HepG2 (cell line): Measurements from ENCODE around the gene THRA. TPM values are rescaled to one million over a fixed set of nuclear protein-coding genes. Genes with fewer than 3 reads are reported as not detected.

Source experiments
- GLI4 ChIP-seq: sonication (generic); formaldehyde crosslinking; IDR thresholded peaks from 2 replicates; pipeline ENCODE4 v1.5.1; 2020; ENCODE audit warnings: missing genetic modification reagents, mild to moderate bottlenecking, moderate library complexity, borderline replicate concordance
- HCFC1 ChIP-seq: fragments of 150-350 bp; IDR thresholded peaks from 2 replicates; pipeline ENCODE4 v1.6.1; 2014; ENCODE audit warnings: low read depth, low read length
- HDAC1 ChIP-seq: sonication (generic); formaldehyde crosslinking; IDR thresholded peaks from 2 replicates; pipeline ENCODE4 v1.5.1; 2020; ENCODE audit warnings: mild to moderate bottlenecking, missing genetic modification reagents
- NFE2 ChIP-seq: sonication (generic); formaldehyde crosslinking; IDR thresholded peaks from 2 replicates; pipeline ENCODE4 v1.4.0; 2020; ENCODE audit warnings: missing genetic modification reagents
- POLR2AphosphoS5 ChIP-seq: IDR thresholded peaks from 2 replicates; pipeline ENCODE4 v1.6.1; 2012; ENCODE audit warnings: low read depth, low read length
- SMC3 ChIP-seq: IDR thresholded peaks from 2 replicates; pipeline ENCODE4 v1.6.1; 2011; ENCODE audit warnings: low read length, improper control_type of control experiment
- SNAI1 ChIP-seq: sonication (generic); formaldehyde crosslinking; IDR thresholded peaks from 2 replicates; pipeline ENCODE4 v1.5.0; 2020; ENCODE audit warnings: mild to moderate bottlenecking, missing genetic modification reagents, borderline replicate concordance
- SP140L ChIP-seq: sonication (generic); formaldehyde crosslinking; IDR thresholded peaks from 2 replicates; pipeline ENCODE4 v1.4.0; 2020; ENCODE audit warnings: missing genetic modification reagents, borderline replicate concordance
- TP53 ChIP-seq: sonication (generic); formaldehyde crosslinking; conservative IDR thresholded peaks from 2 replicates; pipeline ENCODE4 v1.4.0; 2020; ENCODE audit warnings: missing genetic modification reagents
- ZFP41 ChIP-seq: sonication (generic); formaldehyde crosslinking; IDR thresholded peaks from 2 replicates; pipeline ENCODE4 v1.4.0; 2020; ENCODE audit warnings: mild to moderate bottlenecking, missing genetic modification reagents, borderline replicate concordance
- ZNF256 ChIP-seq: sonication (generic); formaldehyde crosslinking; conservative IDR thresholded peaks from 2 replicates; pipeline ENCODE4 v1.4.0; 2020; ENCODE audit warnings: missing genetic modification reagents
- ZNF354B ChIP-seq: sonication (generic); formaldehyde crosslinking; IDR thresholded peaks from 2 replicates; pipeline ENCODE4 v1.8.0; 2022; ENCODE audit warnings: mild to moderate bottlenecking, missing genetic modification reagents
- polyA plus RNA-seq, 8 experiments: library from polyadenylated mRNA; depleted of rRNA in 3 of 8; stranded (reverse) in 7 of 8; unstranded in 1 of 8; fragments of >200 nt; fragmentation: Illumina TruSeq in 4 of 8; extraction: Trizol in 4 of 8; gene quantifications; 2 replicates each; pipeline versions ENCODE4 v1.2.1 to v1.2.3, GENCODE V29; 2011 to 2016; ENCODE audit warnings: low read depth in 4 of 8, missing spikeins in 1 of 8, mixed read lengths in 1 of 8; ENCODE audit not compliant: insufficient read depth in 1 of 8
- total RNA-seq, 5 experiments: library from RNA; depleted of rRNA; stranded (reverse); fragments of >200 nt; fragmentation: Illumina TruSeq; extraction: Trizol; gene quantifications; 2 replicates each; pipeline ENCODE4 v1.2.3, GENCODE V29; 2016; ENCODE audit warnings: low read depth in 1 of 5
- TF ChIP-seq, protein P1 (sequence below): IDR thresholded peaks from 2 replicates; pipeline ENCODE4 v1.6.1; 2016; ENCODE audit warnings: low read depth
- TF ChIP-seq, protein P2 (sequence below): sonication (generic); formaldehyde crosslinking; IDR thresholded peaks from 2 replicates; pipeline ENCODE4 v1.5.0; 2020; ENCODE audit warnings: mild to moderate bottlenecking, missing genetic modification reagents, borderline replicate concordance
- TF ChIP-seq, protein P3 (sequence below): sonication (generic); formaldehyde crosslinking; IDR thresholded peaks from 2 replicates; pipeline ENCODE4 v1.9.0; 2022; ENCODE audit warnings: missing genetic modification reagents, mild to moderate bottlenecking, borderline replicate concordance
- TF ChIP-seq, protein P4 (sequence below): sonication (generic); formaldehyde crosslinking; IDR thresholded peaks from 2 replicates; pipeline ENCODE4 v1.5.0; 2020; ENCODE audit warnings: mild to moderate bottlenecking, missing genetic modification reagents
- TF ChIP-seq, protein P5 (sequence below): sonication (generic); formaldehyde crosslinking; IDR thresholded peaks from 2 replicates; pipeline ENCODE4 v1.5.1; 2020; ENCODE audit warnings: missing genetic modification reagents, mild to moderate bottlenecking, borderline replicate concordance

The THRA gene
- total and polyA plus RNA-seq, 2 of the 13 experiments (the other 11 are each of a cell fraction or from before 2014, with no cell fraction given): 8.0 to 9.9 TPM

DNA sequence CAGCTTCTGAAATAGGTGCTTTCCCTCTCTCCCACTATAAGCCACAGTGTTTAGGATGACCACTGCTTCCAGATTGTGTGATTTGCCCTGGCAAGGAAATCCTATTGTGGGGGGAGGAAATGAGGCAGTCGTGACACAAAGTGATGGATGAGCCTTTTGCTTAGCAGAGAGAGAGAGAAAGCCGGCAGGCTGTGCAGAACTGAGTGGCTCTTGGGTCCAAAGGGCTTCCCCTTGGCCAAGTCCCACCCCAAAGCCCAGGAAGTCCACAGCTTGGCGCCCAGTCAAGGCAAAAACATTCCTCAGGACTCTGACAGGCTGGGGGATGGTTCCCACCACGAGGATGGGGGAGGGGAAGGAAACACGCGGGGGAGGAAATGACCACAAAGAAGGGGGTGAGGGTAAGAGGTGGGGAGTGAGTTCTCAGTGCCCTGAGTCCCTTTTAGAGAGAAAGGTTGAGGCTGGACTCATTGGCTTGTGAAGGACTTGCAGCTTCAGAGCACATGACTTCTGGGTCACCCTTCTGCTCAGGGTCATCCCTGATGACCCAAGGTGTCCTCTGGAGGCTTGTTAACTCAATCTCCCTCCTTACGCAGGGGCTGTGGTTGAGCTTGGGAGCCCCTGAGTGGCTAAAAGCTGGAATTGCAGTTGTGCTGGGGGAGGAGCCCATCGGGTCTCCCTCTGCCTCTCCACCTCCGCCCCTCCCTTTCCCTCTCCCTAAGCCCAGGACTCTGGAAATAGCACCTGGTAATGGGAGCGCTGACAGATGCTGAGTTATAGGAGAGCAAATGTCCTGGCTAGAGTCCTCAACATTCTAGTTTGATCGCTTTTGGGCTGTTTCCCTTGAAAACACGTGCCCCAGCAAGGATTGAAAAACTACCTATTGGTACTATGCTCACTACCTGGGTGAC, 48.7 kb downstream of the THRA start (continued):
- 0 out of 2 replicates have a peak, but pooled peaks have one; percentile 20 for TF ChIP-seq ZFP41
- TF ChIP-seq, protein P1, sequence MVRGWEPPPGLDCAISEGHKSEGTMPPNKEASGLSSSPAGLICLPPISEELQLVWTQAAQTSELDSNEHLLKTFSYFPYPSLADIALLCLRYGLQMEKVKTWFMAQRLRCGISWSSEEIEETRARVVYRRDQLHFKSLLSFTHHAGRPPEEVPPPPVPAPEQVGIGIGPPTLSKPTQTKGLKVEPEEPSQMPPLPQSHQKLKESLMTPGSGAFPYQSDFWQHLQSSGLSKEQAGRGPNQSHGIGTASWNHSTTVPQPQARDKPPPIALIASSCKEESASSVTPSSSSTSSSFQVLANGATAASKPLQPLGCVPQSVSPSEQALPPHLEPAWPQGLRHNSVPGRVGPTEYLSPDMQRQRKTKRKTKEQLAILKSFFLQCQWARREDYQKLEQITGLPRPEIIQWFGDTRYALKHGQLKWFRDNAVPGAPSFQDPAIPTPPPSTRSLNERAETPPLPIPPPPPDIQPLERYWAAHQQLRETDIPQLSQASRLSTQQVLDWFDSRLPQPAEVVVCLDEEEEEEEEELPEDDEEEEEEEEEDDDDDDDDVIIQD (CRISPR knock-in tag): peak; percentile 35
- no peak for TF ChIP-seq SNAI1 (CRISPR knock-in tag)
- TF ChIP-seq, protein P2, sequence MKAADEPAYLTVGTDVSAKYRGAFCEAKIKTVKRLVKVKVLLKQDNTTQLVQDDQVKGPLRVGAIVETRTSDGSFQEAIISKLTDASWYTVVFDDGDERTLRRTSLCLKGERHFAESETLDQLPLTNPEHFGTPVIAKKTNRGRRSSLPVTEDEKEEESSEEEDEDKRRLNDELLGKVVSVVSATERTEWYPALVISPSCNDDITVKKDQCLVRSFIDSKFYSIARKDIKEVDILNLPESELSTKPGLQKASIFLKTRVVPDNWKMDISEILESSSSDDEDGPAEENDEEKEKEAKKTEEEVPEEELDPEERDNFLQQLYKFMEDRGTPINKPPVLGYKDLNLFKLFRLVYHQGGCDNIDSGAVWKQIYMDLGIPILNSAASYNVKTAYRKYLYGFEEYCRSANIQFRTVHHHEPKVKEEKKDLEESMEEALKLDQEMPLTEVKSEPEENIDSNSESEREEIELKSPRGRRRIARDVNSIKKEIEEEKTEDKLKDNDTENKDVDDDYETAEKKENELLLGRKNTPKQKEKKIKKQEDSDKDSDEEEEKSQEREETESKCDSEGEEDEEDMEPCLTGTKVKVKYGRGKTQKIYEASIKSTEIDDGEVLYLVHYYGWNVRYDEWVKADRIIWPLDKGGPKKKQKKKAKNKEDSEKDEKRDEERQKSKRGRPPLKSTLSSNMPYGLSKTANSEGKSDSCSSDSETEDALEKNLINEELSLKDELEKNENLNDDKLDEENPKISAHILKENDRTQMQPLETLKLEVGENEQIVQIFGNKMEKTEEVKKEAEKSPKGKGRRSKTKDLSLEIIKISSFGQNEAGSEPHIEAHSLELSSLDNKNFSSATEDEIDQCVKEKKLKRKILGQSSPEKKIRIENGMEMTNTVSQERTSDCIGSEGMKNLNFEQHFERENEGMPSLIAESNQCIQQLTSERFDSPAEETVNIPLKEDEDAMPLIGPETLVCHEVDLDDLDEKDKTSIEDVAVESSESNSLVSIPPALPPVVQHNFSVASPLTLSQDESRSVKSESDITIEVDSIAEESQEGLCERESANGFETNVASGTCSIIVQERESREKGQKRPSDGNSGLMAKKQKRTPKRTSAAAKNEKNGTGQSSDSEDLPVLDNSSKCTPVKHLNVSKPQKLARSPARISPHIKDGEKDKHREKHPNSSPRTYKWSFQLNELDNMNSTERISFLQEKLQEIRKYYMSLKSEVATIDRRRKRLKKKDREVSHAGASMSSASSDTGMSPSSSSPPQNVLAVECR: peak; percentile 83; the same call in 1 of the 2 replicates
- TF ChIP-seq HCFC1: no peak
- no peak for TF ChIP-seq ZNF256 (CRISPR knock-in tag)
- TF ChIP-seq TP53 (CRISPR knock-in tag): no peak
- TF ChIP-seq, protein P3, sequence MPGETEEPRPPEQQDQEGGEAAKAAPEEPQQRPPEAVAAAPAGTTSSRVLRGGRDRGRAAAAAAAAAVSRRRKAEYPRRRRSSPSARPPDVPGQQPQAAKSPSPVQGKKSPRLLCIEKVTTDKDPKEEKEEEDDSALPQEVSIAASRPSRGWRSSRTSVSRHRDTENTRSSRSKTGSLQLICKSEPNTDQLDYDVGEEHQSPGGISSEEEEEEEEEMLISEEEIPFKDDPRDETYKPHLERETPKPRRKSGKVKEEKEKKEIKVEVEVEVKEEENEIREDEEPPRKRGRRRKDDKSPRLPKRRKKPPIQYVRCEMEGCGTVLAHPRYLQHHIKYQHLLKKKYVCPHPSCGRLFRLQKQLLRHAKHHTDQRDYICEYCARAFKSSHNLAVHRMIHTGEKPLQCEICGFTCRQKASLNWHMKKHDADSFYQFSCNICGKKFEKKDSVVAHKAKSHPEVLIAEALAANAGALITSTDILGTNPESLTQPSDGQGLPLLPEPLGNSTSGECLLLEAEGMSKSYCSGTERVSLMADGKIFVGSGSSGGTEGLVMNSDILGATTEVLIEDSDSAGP (CRISPR knock-in tag): peak; percentile 90
- TF ChIP-seq HDAC1 (CRISPR knock-in tag): peak; percentile 86
- no peak for TF ChIP-seq NFE2
- TF ChIP-seq, protein P4, sequence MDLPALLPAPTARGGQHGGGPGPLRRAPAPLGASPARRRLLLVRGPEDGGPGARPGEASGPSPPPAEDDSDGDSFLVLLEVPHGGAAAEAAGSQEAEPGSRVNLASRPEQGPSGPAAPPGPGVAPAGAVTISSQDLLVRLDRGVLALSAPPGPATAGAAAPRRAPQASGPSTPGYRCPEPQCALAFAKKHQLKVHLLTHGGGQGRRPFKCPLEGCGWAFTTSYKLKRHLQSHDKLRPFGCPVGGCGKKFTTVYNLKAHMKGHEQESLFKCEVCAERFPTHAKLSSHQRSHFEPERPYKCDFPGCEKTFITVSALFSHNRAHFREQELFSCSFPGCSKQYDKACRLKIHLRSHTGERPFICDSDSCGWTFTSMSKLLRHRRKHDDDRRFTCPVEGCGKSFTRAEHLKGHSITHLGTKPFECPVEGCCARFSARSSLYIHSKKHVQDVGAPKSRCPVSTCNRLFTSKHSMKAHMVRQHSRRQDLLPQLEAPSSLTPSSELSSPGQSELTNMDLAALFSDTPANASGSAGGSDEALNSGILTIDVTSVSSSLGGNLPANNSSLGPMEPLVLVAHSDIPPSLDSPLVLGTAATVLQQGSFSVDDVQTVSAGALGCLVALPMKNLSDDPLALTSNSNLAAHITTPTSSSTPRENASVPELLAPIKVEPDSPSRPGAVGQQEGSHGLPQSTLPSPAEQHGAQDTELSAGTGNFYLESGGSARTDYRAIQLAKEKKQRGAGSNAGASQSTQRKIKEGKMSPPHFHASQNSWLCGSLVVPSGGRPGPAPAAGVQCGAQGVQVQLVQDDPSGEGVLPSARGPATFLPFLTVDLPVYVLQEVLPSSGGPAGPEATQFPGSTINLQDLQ (CRISPR knock-in tag): no peak
- no peak for TF ChIP-seq ZNF354B
- no peak; the same call in 1 of the 2 replicates for TF ChIP-seq GLI4 (CRISPR knock-in tag)
- TF ChIP-seq SP140L (CRISPR knock-in tag): peak; percentile 92; the same call in 1 of the 2 replicates
- no peak for TF ChIP-seq POLR2AphosphoS5
- peak; percentile 94 for TF ChIP-seq SMC3
- TF ChIP-seq, protein P5, sequence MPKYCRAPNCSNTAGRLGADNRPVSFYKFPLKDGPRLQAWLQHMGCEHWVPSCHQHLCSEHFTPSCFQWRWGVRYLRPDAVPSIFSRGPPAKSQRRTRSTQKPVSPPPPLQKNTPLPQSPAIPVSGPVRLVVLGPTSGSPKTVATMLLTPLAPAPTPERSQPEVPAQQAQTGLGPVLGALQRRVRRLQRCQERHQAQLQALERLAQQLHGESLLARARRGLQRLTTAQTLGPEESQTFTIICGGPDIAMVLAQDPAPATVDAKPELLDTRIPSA (CRISPR knock-in tag): no peak
